ENCODE results near the gene CA10.

DNA sequence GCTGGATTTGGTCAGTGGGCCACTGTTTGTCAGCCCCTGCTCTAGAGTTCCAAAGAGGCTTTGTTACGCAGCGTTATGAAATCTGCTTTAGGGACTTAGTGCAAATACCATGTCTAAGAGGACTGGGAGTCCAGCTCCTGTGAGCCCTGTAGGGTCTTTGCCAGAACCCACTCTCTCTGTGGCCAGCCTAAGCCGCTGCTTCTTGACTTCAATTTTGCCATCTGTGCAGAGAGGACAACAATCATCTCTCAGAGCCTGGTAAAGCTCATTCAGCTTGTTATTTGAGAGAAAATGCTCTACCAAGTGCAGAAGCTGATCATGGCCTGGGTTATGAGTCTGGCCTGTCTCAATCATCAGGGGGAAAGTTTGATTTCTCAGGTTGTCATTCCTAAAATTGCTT, 17.9 kb downstream of the CA10 start:
- TF ChIP-seq, protein P1, sequence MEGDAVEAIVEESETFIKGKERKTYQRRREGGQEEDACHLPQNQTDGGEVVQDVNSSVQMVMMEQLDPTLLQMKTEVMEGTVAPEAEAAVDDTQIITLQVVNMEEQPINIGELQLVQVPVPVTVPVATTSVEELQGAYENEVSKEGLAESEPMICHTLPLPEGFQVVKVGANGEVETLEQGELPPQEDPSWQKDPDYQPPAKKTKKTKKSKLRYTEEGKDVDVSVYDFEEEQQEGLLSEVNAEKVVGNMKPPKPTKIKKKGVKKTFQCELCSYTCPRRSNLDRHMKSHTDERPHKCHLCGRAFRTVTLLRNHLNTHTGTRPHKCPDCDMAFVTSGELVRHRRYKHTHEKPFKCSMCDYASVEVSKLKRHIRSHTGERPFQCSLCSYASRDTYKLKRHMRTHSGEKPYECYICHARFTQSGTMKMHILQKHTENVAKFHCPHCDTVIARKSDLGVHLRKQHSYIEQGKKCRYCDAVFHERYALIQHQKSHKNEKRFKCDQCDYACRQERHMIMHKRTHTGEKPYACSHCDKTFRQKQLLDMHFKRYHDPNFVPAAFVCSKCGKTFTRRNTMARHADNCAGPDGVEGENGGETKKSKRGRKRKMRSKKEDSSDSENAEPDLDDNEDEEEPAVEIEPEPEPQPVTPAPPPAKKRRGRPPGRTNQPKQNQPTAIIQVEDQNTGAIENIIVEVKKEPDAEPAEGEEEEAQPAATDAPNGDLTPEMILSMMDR (conservative IDR thresholded peaks at IDR 0.05; ENCODE audit: low read length): no peak
- TF ChIP-seq EZH2phosphoT487 (IDR thresholded peaks at IDR 0.05; ENCODE audit: borderline replicate concordance): no peak
